Neural cell (in vitro differentiated cells): ENCODE data around the gene TRAPPC2.

Experiments used
- CTCF ChIP-seq: fragments of 450-650 bp; IDR thresholded peaks from 2 replicates; pipeline ENCODE4 v1.5.1; 2014; ENCODE audit warnings: antibody characterized with exemption, mild to moderate bottlenecking, moderate library complexity; ENCODE audit not compliant: poor library complexity, severe bottlenecking
- EP300 ChIP-seq: fragments of 450-650 bp; conservative IDR thresholded peaks from 2 replicates; pipeline ENCODE4 v1.6.1; 2014; ENCODE audit warnings: antibody characterized with exemption, mild to moderate bottlenecking, moderate library complexity; ENCODE audit not compliant: poor library complexity, severe bottlenecking
- REST ChIP-seq: IDR thresholded peaks from 2 replicates; pipeline ENCODE4 v1.6.1; 2012; ENCODE audit warnings: borderline replicate concordance

GRCh38 chrX:13684361-13684760, 50.1 kb downstream of the TRAPPC2 start:
- TF ChIP-seq REST, result no peak
- no peak for TF ChIP-seq EP300
- TF ChIP-seq CTCF, result no peak
